Activated naive CD4-positive, alpha-beta T cell treated with anti-CD3 and anti-CD28 coated beads for 36 hours (primary cell): ENCODE data around the gene TIMM10B. TPM values are rescaled to one million over a fixed set of nuclear protein-coding genes. Genes with fewer than 3 reads are reported as not detected.

ENCODE experiments used
- CTCF ChIA-PET: fragments of 350-600 bp; sonication (Branson Sonifier 250); formaldehyde crosslinking; loops from one replicate; lab custom pipeline; 2021; ENCODE audit warnings: antibody characterized with exemption; lab: Charles Lee
- DNase-seq: peaks from one replicate; pipeline ENCODE4 v3.0.0-alpha.2; 2020
- H3K27ac Mint-ChIP-seq: one replicate; pipeline ENCODE4 v1.8.0; 2021; ENCODE audit warnings: mild to moderate bottlenecking, mixed read lengths
- H3K27me3 Mint-ChIP-seq: one replicate; pipeline ENCODE4 v1.8.0; 2021; ENCODE audit warnings: low read depth, mixed read lengths
- H3K36me3 Mint-ChIP-seq: one replicate; pipeline ENCODE4 v1.8.0; 2021; ENCODE audit warnings: low read depth, mixed read lengths
- H3K4me1 Mint-ChIP-seq: one replicate; pipeline ENCODE4 v1.8.0; 2021; ENCODE audit warnings: low read depth, mixed read lengths
- H3K4me3 Mint-ChIP-seq: one replicate; pipeline ENCODE4 v1.8.0; 2021; ENCODE audit warnings: mild to moderate bottlenecking, moderate library complexity, mixed read lengths
- H3K9me3 Mint-ChIP-seq: one replicate; pipeline ENCODE4 v1.8.0; 2021; ENCODE audit warnings: mixed read lengths
- intact Hi-C: fragments of 100-400 bp; cut with micrococcal nuclease; formaldehyde crosslinking; loops from one replicate; pipeline ENCODE4 v1.15.1; 2023
- total RNA-seq, 2 experiments: library from RNA; stranded (reverse); gene quantifications; one replicate each; pipeline ENCODE4 v1.2.3, GENCODE V29; 2021

TIMM10B gene
- total RNA-seq, 2 experiments from 2014 or later, result 35.1 to 41.7 TPM

- H3K36me3 Mint-ChIP-seq, result peaks cover 2% of the 10 kb centered on the region
These were observed 29.1 kb upstream of the TIMM10B start for GRCh38 chr11:6452219-6452618.

GRCh38 chr11:6453152-6453551, 28.1 kb upstream of the TIMM10B start:
- intact Hi-C loops, result no loop called here
- Mint-ChIP-seq H3K27me3 (no peaks in the 10 kb centered on the region), H3K4me3 (no peak overlapping the region), H3K27ac (no peak overlapping the region), H3K36me3 (peaks cover 2% of the 10 kb centered on the region), H3K9me3 (no peaks in the 10 kb centered on the region), H3K4me1 (no peaks in the 10 kb centered on the region)
- DNase-seq, result no peak
- CTCF ChIA-PET, result interaction anchor here (1.2 to 2.4 kb wide), 4 partner anchors 10 to 99 kb away, joined by 3 to 12 read pairs (median 4); no protein-coding TSS in a partner anchor

More at GRCh38 chr11:6452219-6452618, 29.1 kb upstream of the TIMM10B start:
- Mint-ChIP-seq H3K9me3 (no peaks in the 10 kb centered on the region), H3K4me1 (no peaks in the 10 kb centered on the region), H3K4me3 (no peak overlapping the region), H3K27me3 (no peaks in the 10 kb centered on the region), H3K27ac (no peak overlapping the region)
- CTCF ChIA-PET, result interaction anchor here (0.6 to 2.4 kb wide), 4 partner anchors 9 to 98 kb away, joined by 3 to 12 read pairs (median 6); no protein-coding TSS in a partner anchor
- intact Hi-C loops, result no loop called here
- DNase-seq, result no peak

GRCh38 chr11:6455070-6455469, 26.2 kb upstream of the TIMM10B start:
- CTCF ChIA-PET, result interaction anchor here (1.0 to 1.5 kb wide), 5 partner anchors 9 to 76 kb away, joined by 3 to 12 read pairs (median 4); no protein-coding TSS in a partner anchor
- Mint-ChIP-seq H3K27me3 (no peaks in the 10 kb centered on the region), H3K36me3 (peaks cover 2% of the 10 kb centered on the region), H3K4me3 (no peak overlapping the region), H3K27ac (no peak overlapping the region), H3K9me3 (no peaks in the 10 kb centered on the region), H3K4me1 (no peaks in the 10 kb centered on the region)
- intact Hi-C loops, result no loop called here
- DNase-seq, result no peak

GRCh38 chr11:6456361-6457073, 24.8 kb upstream of the TIMM10B start:
- Mint-ChIP-seq H3K4me1 (no peaks in the 10 kb centered on the region), H3K27me3 (no peaks in the 10 kb centered on the region), H3K27ac (no peak overlapping the region), H3K36me3 (peaks cover 4% of the 10 kb centered on the region), H3K4me3 (no peak overlapping the region), H3K9me3 (no peaks in the 10 kb centered on the region)
- intact Hi-C loops, result no loop called here
- CTCF ChIA-PET, result interaction anchor here (1.1 to 1.9 kb wide), 3 partner anchors 13 to 78 kb away, joined by 3 to 6 read pairs (median 5); no protein-coding TSS in a partner anchor
- no peak for DNase-seq

GRCh38 chr11:6457581-6458320, 23.6 kb upstream of the TIMM10B start:
- Mint-ChIP-seq H3K27ac (no peak overlapping the region), H3K9me3 (no peaks in the 10 kb centered on the region), H3K4me3 (no peak overlapping the region), H3K4me1 (no peaks in the 10 kb centered on the region), H3K36me3 (peaks cover 4% of the 10 kb centered on the region), H3K27me3 (no peaks in the 10 kb centered on the region)
- CTCF ChIA-PET, result interaction anchor here (1.1 to 1.9 kb wide), 2 partner anchors 14 to 79 kb away, joined by 5 to 6 read pairs; no protein-coding TSS in a partner anchor
- DNase-seq, result no peak
- intact Hi-C loops, result no loop called here

- H3K27ac Mint-ChIP-seq, result no peak overlapping the region
- DNase-seq, result no peak
- CTCF ChIA-PET, result interaction anchor here (1.9 kb wide), 1 partner anchor 15 kb away, joined by 7 read pairs; no protein-coding TSS in a partner anchor
- no peaks in the 10 kb centered on the region for H3K4me1 Mint-ChIP-seq
- peaks cover 4% of the 10 kb centered on the region for H3K36me3 Mint-ChIP-seq
- H3K9me3 Mint-ChIP-seq, result no peaks in the 10 kb centered on the region
- no peaks in the 10 kb centered on the region for H3K27me3 Mint-ChIP-seq
- H3K4me3 Mint-ChIP-seq, result no peak overlapping the region
- intact Hi-C loops, result no loop called here
These were observed 22.8 kb upstream of the TIMM10B start for GRCh38 chr11:6458352-6459098.

- intact Hi-C loops, result no loop called here
- H3K4me3 Mint-ChIP-seq, result no peak overlapping the region
- peaks cover 4% of the 10 kb centered on the region for H3K36me3 Mint-ChIP-seq
- no peak for DNase-seq
- H3K4me1 Mint-ChIP-seq, result no peaks in the 10 kb centered on the region
- CTCF ChIA-PET, result interaction anchor here (1.9 kb wide), 1 partner anchor 16 kb away, joined by 7 read pairs; no protein-coding TSS in a partner anchor
- no peaks in the 10 kb centered on the region for H3K9me3 Mint-ChIP-seq
- H3K27me3 Mint-ChIP-seq, result no peaks in the 10 kb centered on the region
- no peak overlapping the region for H3K27ac Mint-ChIP-seq
These were observed 22.2 kb upstream of the TIMM10B start for GRCh38 chr11:6459099-6459450.

GRCh38 chr11:6468712-6469495, 12.4 kb upstream of the TIMM10B start:
- Mint-ChIP-seq H3K4me1 (peaks cover 11% of the 10 kb centered on the region), H3K36me3 (no peaks in the 10 kb centered on the region), H3K9me3 (no peaks in the 10 kb centered on the region), H3K27ac (no peak overlapping the region), H3K4me3 (no peak overlapping the region), H3K27me3 (no peaks in the 10 kb centered on the region)
- intact Hi-C loops, result no loop called here
- peak; percentile 64 for DNase-seq
- CTCF ChIA-PET, result interaction anchor here (0.9 to 1.3 kb wide), 3 partner anchors 28 to 115 kb away, joined by 3 to 4 read pairs (median 4); partner anchors contain the start of genes HPX and SMPD1

- Mint-ChIP-seq H3K4me3 (no peak overlapping the region), H3K36me3 (no peaks in the 10 kb centered on the region), H3K4me1 (peaks cover 15% of the 10 kb centered on the region), H3K27ac (no peak overlapping the region), H3K27me3 (no peaks in the 10 kb centered on the region), H3K9me3 (no peaks in the 10 kb centered on the region)
- no peak for DNase-seq
- intact Hi-C loops, result no loop called here
- CTCF ChIA-PET, result interaction anchor here (0.9 kb wide), 1 partner anchor 28 kb away, joined by 4 read pairs; the partner anchor contains the start of gene HPX
These were observed 11.7 kb upstream of the TIMM10B start for GRCh38 chr11:6469599-6469998.

- Mint-ChIP-seq H3K36me3 (peaks cover 2% of the 10 kb centered on the region), H3K27me3 (no peaks in the 10 kb centered on the region), H3K9me3 (no peaks in the 10 kb centered on the region), H3K4me1 (peaks cover 18% of the 10 kb centered on the region), H3K27ac (no peak overlapping the region), H3K4me3 (peak overlapping the region; percentile 55)
- CTCF ChIA-PET, result interaction anchor here (1.7 to 2.3 kb wide), 3 partner anchors 9 to 95 kb away, joined by 6 to 21 read pairs (median 6); partner anchors contain the start of genes ARFIP2 and TIMM10B
- intact Hi-C loops, result loop anchor here (2.0 kb wide), 2 partner anchors 210 to 238 kb away; partner anchors contain the start of genes FHIP1B and MRPL17
- no peak for DNase-seq
These were observed 8.4 kb upstream of the TIMM10B start for GRCh38 chr11:6472934-6473333.
